Caco-2 (cell line): Measurements from ENCODE around the gene MYH13. TPM values are rescaled to one million over a fixed set of nuclear protein-coding genes. Genes with fewer than 3 reads are reported as not detected.

Experiments
- BruUV-seq: library from RNA; stranded (reverse); fragments of 400-500 nt; replicated peaks from 2 replicates; lab custom pipeline; 2021; lab: Mats Ljungman, UMichigan
- CTCF ChIA-PET: fragments of 300-600 bp; sonication (Branson Sonifier 250); formaldehyde crosslinking; loops from one replicate; lab custom pipeline; 2022; ENCODE audit warnings: antibody characterized with exemption; lab: Charles Lee
- POLR2A ChIA-PET: fragments of 300-600 bp; sonication (Branson Sonifier 250); formaldehyde crosslinking; loops from one replicate; lab custom pipeline; 2022; ENCODE audit warnings: antibody characterized with exemption; lab: Charles Lee
- DNase-seq, 2 experiments: peaks; one replicate each; pipeline versions ENCODE4 v3.0.0 to v3.0.0-alpha.2; 2020 to 2022
- H3K27me3 ChIP-seq: replicated peaks from 2 replicates; pipeline ENCODE4 v1.6.0; 2011; ENCODE audit warnings: low read length; ENCODE audit not compliant: control insufficient read depth, insufficient read depth
- H3K36me3 ChIP-seq: 2 replicates; pipeline ENCODE4 v1.5.1; 2011; ENCODE audit warnings: low read length; ENCODE audit not compliant: control insufficient read depth, insufficient read depth
- H3K4me1 ChIP-seq: fragments of 250-450 bp; sonication (Bioruptor Pico); 2 replicates; pipeline ENCODE4 v1.5.1; 2020; ENCODE audit warnings: mild to moderate bottlenecking
- H3K4me3 ChIP-seq: 2 replicates; pipeline ENCODE4 v1.5.1; 2011; ENCODE audit warnings: low read depth, mild to moderate bottlenecking, control low read depth, low read length
- H3K9me3 ChIP-seq: fragments of 250-450 bp; sonication (Bioruptor Pico); 2 replicates; pipeline ENCODE4 v1.5.1; 2020; ENCODE audit warnings: mild to moderate bottlenecking, moderate library complexity
- H3K27ac Mint-ChIP-seq: one replicate; pipeline ENCODE4 v1.8.0; 2022; ENCODE audit warnings: mixed read lengths; ENCODE audit not compliant: unreplicated experiment
- H3K27me3 Mint-ChIP-seq: one replicate; pipeline ENCODE4 v1.8.0; 2022; ENCODE audit warnings: mixed read lengths; ENCODE audit not compliant: insufficient read depth, unreplicated experiment
- H3K36me3 Mint-ChIP-seq: one replicate; pipeline ENCODE4 v1.8.0; 2022; ENCODE audit warnings: mild to moderate bottlenecking, mixed read lengths; ENCODE audit not compliant: insufficient read depth, unreplicated experiment
- H3K4me1 Mint-ChIP-seq: one replicate; pipeline ENCODE4 v1.8.0; 2022; ENCODE audit warnings: low read depth, mixed read lengths; ENCODE audit not compliant: unreplicated experiment
- H3K4me3 Mint-ChIP-seq: one replicate; pipeline ENCODE4 v1.8.0; 2022; ENCODE audit warnings: mild to moderate bottlenecking, moderate library complexity, mixed read lengths; ENCODE audit not compliant: unreplicated experiment
- H3K9me3 Mint-ChIP-seq: one replicate; pipeline ENCODE4 v1.8.0; 2022; ENCODE audit warnings: mixed read lengths; ENCODE audit not compliant: unreplicated experiment
- CTCF ChIP-seq, 2 experiments: fragments of 200-600 bp in 1 of 2; IDR thresholded peaks; 1 replicate in 1 of 2; 2 replicates in 1 of 2; pipeline versions ENCODE4 v1.5.1 to v1.8.0; 2011 to 2022; ENCODE audit warnings: antibody characterized with exemption in 1 of 2, control low read depth in 1 of 2, inconsistent platforms in 1 of 2, low read depth in 1 of 2, low read length in 1 of 2, mild to moderate bottlenecking in 1 of 2, moderate library complexity in 1 of 2; ENCODE audit not compliant: insufficient read depth in 1 of 2, severe bottlenecking in 1 of 2, unreplicated experiment in 1 of 2
- intact Hi-C: fragments of 100-400 bp; cut with micrococcal nuclease; formaldehyde crosslinking; loops from one replicate; pipeline ENCODE4 v1.10.0; 2022; ENCODE audit not compliant: unreplicated experiment
- total RNA-seq: library from RNA; stranded (reverse); gene quantifications from 2 replicates; pipeline ENCODE4 v1.2.3, GENCODE V29; 2022

MYH13 gene
- total RNA-seq, 1 experiment from 2014 or later = not detected

- H3K27ac Mint-ChIP-seq = no peak overlapping the region
- ChIA-PET POLR2A (no interaction called here), CTCF (no interaction called here)
- H3K36me3 ChIP-seq = no peaks in the 10 kb centered on the region
- no peaks in the 10 kb centered on the region for H3K4me1 Mint-ChIP-seq
- no peak overlapping the region for H3K4me3 Mint-ChIP-seq
- H3K4me1 ChIP-seq = no peaks in the 10 kb centered on the region
- no TSS peak for BruUV-seq
- no peaks in the 10 kb centered on the region for H3K9me3 Mint-ChIP-seq
- H3K27me3 Mint-ChIP-seq = no peaks in the 10 kb centered on the region
- TF ChIP-seq CTCF (IDR thresholded peaks at IDR 0.05; ENCODE audit: insufficient read depth in 1 of 2, low read depth in 1 of 2, low read length in 1 of 2, severe bottlenecking in 1 of 2, unreplicated experiment in 1 of 2) = no peak
- DNase-seq = no peak
- no peaks in the 10 kb centered on the region for H3K27me3 ChIP-seq
- no peak overlapping the region for H3K4me3 ChIP-seq
- intact Hi-C loops = no loop called here
- H3K36me3 Mint-ChIP-seq = peaks cover 5% of the 10 kb centered on the region
- H3K9me3 ChIP-seq = no peaks in the 10 kb centered on the region
Observed at GRCh38 chr17:10318535-10318934, 54.3 kb downstream of the MYH13 start.

GRCh38 chr17:10317543-10317834, 55.3 kb downstream of the MYH13 start:
- no peak for TF ChIP-seq CTCF (IDR thresholded peaks at IDR 0.05; ENCODE audit: insufficient read depth in 1 of 2, low read depth in 1 of 2, low read length in 1 of 2, severe bottlenecking in 1 of 2, unreplicated experiment in 1 of 2)
- Histone ChIP-seq H3K4me1 (no peaks in the 10 kb centered on the region), H3K9me3 (no peaks in the 10 kb centered on the region), H3K4me3 (no peak overlapping the region), H3K27me3 (no peaks in the 10 kb centered on the region), H3K36me3 (no peaks in the 10 kb centered on the region)
- Mint-ChIP-seq H3K4me1 (no peaks in the 10 kb centered on the region), H3K4me3 (no peak overlapping the region), H3K27ac (no peak overlapping the region), H3K27me3 (no peaks in the 10 kb centered on the region), H3K9me3 (no peaks in the 10 kb centered on the region), H3K36me3 (peaks cover 5% of the 10 kb centered on the region)
- POLR2A ChIA-PET = no interaction called here
- intact Hi-C loops = no loop called here
- CTCF ChIA-PET = no interaction called here
- no peak for DNase-seq
- no TSS peak for BruUV-seq

- ChIA-PET CTCF (no interaction called here), POLR2A (no interaction called here)
- TF ChIP-seq CTCF (IDR thresholded peaks at IDR 0.05; ENCODE audit: insufficient read depth in 1 of 2, low read depth in 1 of 2, low read length in 1 of 2, severe bottlenecking in 1 of 2, unreplicated experiment in 1 of 2) = peak; percentile 14 to 22
- H3K4me1 Mint-ChIP-seq = no peaks in the 10 kb centered on the region
- Histone ChIP-seq H3K9me3 (no peaks in the 10 kb centered on the region), H3K4me3 (no peak overlapping the region), H3K27me3 (no peaks in the 10 kb centered on the region), H3K4me1 (no peaks in the 10 kb centered on the region), H3K36me3 (no peaks in the 10 kb centered on the region)
- no peaks in the 10 kb centered on the region for H3K9me3 Mint-ChIP-seq
- no TSS peak for BruUV-seq
- intact Hi-C loops = no loop called here
- peaks cover 5% of the 10 kb centered on the region for H3K36me3 Mint-ChIP-seq
- peak in 1 of 2 experiments; percentile 21 for DNase-seq
- no peak overlapping the region for H3K4me3 Mint-ChIP-seq
- no peak overlapping the region for H3K27ac Mint-ChIP-seq
- no peaks in the 10 kb centered on the region for H3K27me3 Mint-ChIP-seq
Observed at GRCh38 chr17:10316801-10317542, 55.8 kb downstream of the MYH13 start.
